ENCODE measurements around the gene TP53TG3B.
"Not testable (repeated sequence)": the region's sequence is repeated elsewhere in the genome, so short reads cannot be mapped to it uniquely, and the experiment has no call there.

The TP53TG3B gene, protein sequence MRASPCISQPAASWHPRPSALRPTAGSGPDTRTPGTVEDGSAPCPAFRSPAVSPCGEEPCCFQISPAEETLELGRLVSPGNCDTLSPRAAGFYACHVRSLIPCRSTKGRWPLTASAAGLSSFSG

DNA sequence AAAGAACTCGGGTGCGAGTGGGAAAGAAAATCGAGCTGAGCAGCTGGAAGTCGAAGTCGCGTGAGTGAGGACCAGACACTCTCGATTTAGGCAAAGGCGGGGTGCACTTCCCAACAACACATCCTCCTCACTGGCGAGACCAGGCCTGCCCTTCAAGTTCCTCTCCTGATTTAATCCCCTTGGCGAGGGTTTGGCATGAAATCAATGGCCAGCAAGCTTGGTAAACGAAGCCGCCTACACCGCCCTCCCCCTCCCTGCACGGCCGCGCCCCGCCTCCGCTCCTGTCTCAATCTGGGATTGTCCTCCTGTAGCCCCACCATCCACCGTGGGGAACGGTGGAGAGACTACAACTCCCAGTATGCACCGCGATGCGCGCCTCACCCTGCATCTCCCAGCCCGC is at the start of gene TP53TG3B:
TP53TG3B (plus strand) TSS at position 301 of the 400 bp plus-strand sequence; CDS start at position 369, 68 bp downstream.
- not testable (repeated sequence) for DNase-seq

DNA sequence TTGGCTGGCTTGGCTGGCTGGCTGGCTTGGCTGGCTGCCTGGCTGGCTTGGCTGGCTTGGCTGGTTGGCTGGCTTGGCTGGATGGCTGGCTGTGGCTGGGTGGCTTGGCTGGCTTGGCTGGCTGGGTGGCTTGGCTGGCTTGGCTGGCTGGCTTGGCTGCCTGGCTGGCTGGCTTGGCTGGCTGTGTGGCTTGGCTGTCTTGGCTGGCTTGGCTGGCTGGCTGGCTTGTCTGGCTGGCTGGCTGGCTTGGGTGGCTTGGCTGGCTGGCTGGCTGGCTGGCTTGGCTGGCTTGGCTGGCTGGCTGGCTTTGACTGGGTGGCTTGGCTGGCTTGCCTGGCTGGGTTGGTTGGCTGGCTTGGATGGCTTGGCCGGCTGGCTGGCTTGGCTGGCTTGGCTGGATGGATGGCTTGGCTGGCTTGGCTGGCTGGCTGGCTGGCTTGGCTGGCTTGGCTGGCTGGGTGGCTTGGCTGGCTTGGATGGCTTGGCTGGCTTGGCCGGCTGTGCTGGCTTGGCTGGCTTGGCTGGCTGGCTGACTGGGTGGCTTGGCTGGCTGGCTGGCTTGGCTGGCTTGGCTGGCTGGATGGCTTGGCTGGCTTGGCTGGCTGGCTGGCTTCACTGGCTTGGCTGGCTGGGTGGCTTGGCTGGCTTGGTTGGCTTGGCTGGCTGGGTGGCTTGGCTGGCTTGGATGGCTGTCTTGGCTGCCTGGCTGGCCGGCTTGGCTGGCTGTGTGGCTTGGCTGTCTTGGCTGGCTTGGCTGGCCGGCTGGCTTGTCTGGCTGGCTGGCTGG is 24.2 kb upstream of the TP53TG3B start:
- peak; percentile 19 for DNase-seq

DNA sequence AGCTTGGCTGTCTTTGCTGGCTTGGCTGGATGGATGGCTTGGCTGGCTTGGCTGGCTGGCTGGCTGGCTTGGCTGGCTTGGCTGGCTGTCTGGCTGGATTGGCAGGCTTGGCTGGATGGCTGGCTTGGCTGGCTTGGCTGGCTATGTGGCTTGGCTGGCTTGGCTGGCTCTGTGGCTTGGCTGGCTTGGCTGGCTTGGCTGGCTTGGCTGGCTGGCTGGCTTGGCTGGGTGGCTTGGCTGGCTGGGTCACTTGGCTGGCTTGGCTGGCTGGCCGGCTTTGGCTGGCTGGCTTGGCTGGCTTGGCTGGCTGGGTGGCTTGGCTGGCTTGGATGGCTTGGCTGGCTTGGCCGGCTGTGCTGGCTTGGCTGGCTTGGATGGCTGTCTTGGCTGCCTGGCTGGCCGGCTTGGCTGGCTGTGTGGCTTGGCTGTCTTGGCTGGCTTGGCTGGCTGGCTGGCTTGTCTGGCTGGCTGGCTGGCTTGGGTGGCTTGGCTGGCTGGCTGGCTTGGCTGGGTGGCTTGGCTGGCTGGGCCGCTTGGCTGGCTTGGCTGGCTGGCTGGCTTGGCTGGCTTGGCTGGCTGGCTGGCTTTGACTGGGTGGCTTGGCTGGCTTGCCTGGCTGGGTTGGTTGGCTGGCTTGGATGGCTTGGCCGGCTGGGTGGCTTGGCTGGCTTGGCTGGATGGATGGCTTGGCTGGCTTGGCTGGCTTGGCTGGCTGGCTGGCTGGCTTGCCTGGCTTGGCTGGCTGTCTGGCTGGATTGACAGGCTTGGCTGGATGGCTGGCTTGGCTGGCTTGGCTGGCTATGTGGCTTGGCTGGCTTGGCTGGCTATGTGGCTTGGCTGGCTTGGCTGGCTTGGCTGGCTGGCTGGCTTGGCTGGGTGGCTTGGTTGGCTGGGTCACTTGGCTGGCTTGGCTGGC is 22.8 kb upstream of the TP53TG3B start:
- DNase-seq, result peak; percentile 20

- not testable (repeated sequence) for DNase-seq
These were observed 22.1 kb upstream of the TP53TG3B start for GRCh38 chr16:33338543-33338951.

GRCh38 chr16:33339093-33340061 is 21.3 kb upstream of the TP53TG3B start:
- not testable (repeated sequence) for DNase-seq

Data from stimulated activated CD4-positive, alpha-beta T cell treated with anti-CD3 and anti-CD28 coated beads, Interleukin-12 subunit alpha, Interleukin-12 subunit beta, amount 100 ng/mL, for 4 hours (primary cell).